Bronchial epithelial cell (primary cell): Measurements from ENCODE around the gene MAL. TPM values are rescaled to one million over a fixed set of nuclear protein-coding genes. Genes with fewer than 3 reads are reported as not detected.
A peak's percentile ranks its signal among the peaks of the same experiment; 100 is the strongest.

Experiments
- DNase-seq: peaks from one replicate; pipeline ENCODE4 v3.0.0-alpha.2; 2010; ENCODE audit warnings: low read depth
- FAIRE-seq: peaks from 2 replicates; lab custom pipeline; 2011; peaks lifted over from hg19 to GRCh38; lab: Jason Lieb, UNC
- H3K27me3 ChIP-seq: 2 replicates; pipeline ENCODE4 v1.5.1; 2011; ENCODE audit warnings: low read length; ENCODE audit not compliant: control insufficient read depth, insufficient read depth
- H3K36me3 ChIP-seq: 2 replicates; pipeline ENCODE4 v1.5.1; 2011; ENCODE audit warnings: low read length; ENCODE audit not compliant: control insufficient read depth, insufficient read depth
- H3K4me3 ChIP-seq: 2 replicates; pipeline ENCODE4 v1.5.1; 2011; ENCODE audit warnings: mild to moderate bottlenecking, low read depth, low read length, control low read depth
- CTCF ChIP-seq: IDR thresholded peaks from 2 replicates; pipeline ENCODE4 v1.5.1; 2011; ENCODE audit warnings: mild to moderate bottlenecking, moderate library complexity, low read length, control low read depth, inconsistent platforms; ENCODE audit not compliant: insufficient read depth, severe bottlenecking
- total RNA-seq: library from RNA; depleted of rRNA; stranded (reverse); fragments of >200 nt; gene quantifications from 2 replicates; pipeline ENCODE4 v1.2.1, GENCODE V29; 2014

Gene MAL
- total RNA-seq, 1 donor from 2014 or later, result 1.1 TPM

- peak; percentile 91 for FAIRE-seq
- no peak for DNase-seq
- Histone ChIP-seq H3K4me3 (no peak overlapping the region), H3K36me3 (no peaks in the 10 kb centered on the region), H3K27me3 (peaks cover 2% of the 10 kb centered on the region)
- no peak for TF ChIP-seq CTCF
Observed at GRCh38 chr2:94994914-94995552, 30.5 kb upstream of the MAL start.

- Histone ChIP-seq H3K4me3 (no peak overlapping the region), H3K27me3 (peaks cover 2% of the 10 kb centered on the region), H3K36me3 (no peaks in the 10 kb centered on the region)
- no peak for FAIRE-seq
- DNase-seq, result no peak
- TF ChIP-seq CTCF, result no peak
Observed at GRCh38 chr2:94995553-94996304, 29.8 kb upstream of the MAL start.

- DNase-seq (no peak), FAIRE-seq (no peak)
- H3K4me3 ChIP-seq, result no peak overlapping the region
- peaks cover 2% of the 10 kb centered on the region for H3K27me3 ChIP-seq
- TF ChIP-seq CTCF, result no peak
- no peaks in the 10 kb centered on the region for H3K36me3 ChIP-seq
Observed at GRCh38 chr2:94996305-94997100, 29.0 kb upstream of the MAL start.

- no peak for DNase-seq
- peak; percentile 18 for FAIRE-seq
Observed at GRCh38 chr2:94997981-94998930, 27.3 kb upstream of the MAL start.

More at GRCh38 chr2:94997981-94998930, 27.3 kb upstream of the MAL start:
- Histone ChIP-seq H3K4me3 (no peak overlapping the region), H3K36me3 (no peaks in the 10 kb centered on the region), H3K27me3 (peaks cover 2% of the 10 kb centered on the region)
- no peak for TF ChIP-seq CTCF
